ENCODE measurements around the gene SIMC1.

GRCh38 chr5:176394881-176395675, 156.9 kb downstream of the SIMC1 start:
- TF ChIP-seq, protein P1, sequence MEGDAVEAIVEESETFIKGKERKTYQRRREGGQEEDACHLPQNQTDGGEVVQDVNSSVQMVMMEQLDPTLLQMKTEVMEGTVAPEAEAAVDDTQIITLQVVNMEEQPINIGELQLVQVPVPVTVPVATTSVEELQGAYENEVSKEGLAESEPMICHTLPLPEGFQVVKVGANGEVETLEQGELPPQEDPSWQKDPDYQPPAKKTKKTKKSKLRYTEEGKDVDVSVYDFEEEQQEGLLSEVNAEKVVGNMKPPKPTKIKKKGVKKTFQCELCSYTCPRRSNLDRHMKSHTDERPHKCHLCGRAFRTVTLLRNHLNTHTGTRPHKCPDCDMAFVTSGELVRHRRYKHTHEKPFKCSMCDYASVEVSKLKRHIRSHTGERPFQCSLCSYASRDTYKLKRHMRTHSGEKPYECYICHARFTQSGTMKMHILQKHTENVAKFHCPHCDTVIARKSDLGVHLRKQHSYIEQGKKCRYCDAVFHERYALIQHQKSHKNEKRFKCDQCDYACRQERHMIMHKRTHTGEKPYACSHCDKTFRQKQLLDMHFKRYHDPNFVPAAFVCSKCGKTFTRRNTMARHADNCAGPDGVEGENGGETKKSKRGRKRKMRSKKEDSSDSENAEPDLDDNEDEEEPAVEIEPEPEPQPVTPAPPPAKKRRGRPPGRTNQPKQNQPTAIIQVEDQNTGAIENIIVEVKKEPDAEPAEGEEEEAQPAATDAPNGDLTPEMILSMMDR (conservative IDR thresholded peaks at IDR 0.05), result no peak
- no peak for TF ChIP-seq EZH2 (IDR thresholded peaks at IDR 0.05; ENCODE audit: low read depth)

Measured in PC-9 (cell line).